PC-9 (cell line): Measurements from ENCODE around the gene ATP6V1G3. TPM values are rescaled to one million over a fixed set of nuclear protein-coding genes. Genes with fewer than 3 reads are reported as not detected.

Source experiments
- BruUV-seq: library from RNA; stranded (reverse); fragments of 400-500 nt; replicated peaks from 2 replicates; lab custom pipeline; 2021; lab: Mats Ljungman, UMichigan
- CTCF ChIA-PET: fragments of 300-600 bp; sonication (Branson Sonifier 250); formaldehyde crosslinking; loops from one replicate; lab custom pipeline; 2022; ENCODE audit warnings: antibody characterized with exemption; lab: Charles Lee
- POLR2A ChIA-PET: fragments of 300-600 bp; sonication (Branson Sonifier 250); formaldehyde crosslinking; loops from one replicate; lab custom pipeline; 2022; ENCODE audit warnings: antibody characterized with exemption; ENCODE audit not compliant: unreplicated experiment; lab: Charles Lee
- DNase-seq, 2 experiments: peaks; one replicate each; pipeline versions ENCODE4 v3.0.0 to v3.0.0-alpha.2; 2015 to 2022; ENCODE audit warnings: mixed read lengths in 1 of 2
- H2AFZ ChIP-seq: fragments of 200-600 bp; sonication (generic); 2 replicates; pipeline ENCODE4 v1.8.1; 2017; ENCODE audit warnings: antibody characterized with exemption
- H3F3A ChIP-seq: fragments of 200-600 bp; sonication (generic); 2 replicates; pipeline ENCODE4 v1.8.1; 2017; ENCODE audit warnings: antibody characterized with exemption, mild to moderate bottlenecking, low read depth; ENCODE audit not compliant: insufficient read depth
- H3K27ac ChIP-seq: fragments of 200-600 bp; sonication (generic); 2 replicates; pipeline ENCODE4 v1.6.1; 2016; ENCODE audit warnings: mixed run types
- H3K27me3 ChIP-seq: fragments of 200-600 bp; sonication (generic); 2 replicates; pipeline ENCODE4 v1.6.1; 2016; ENCODE audit warnings: low read depth, mixed run types; ENCODE audit not compliant: insufficient read depth
- H3K36me3 ChIP-seq: fragments of 200-600 bp; sonication (generic); 2 replicates; pipeline ENCODE4 v1.6.1; 2016; ENCODE audit warnings: low read depth, mixed run types
- H3K4me1 ChIP-seq: fragments of 200-600 bp; sonication (generic); replicated peaks from 2 replicates; pipeline ENCODE4 v1.6.1; 2016; ENCODE audit warnings: mixed run types; ENCODE audit not compliant: insufficient read depth
- H3K4me2 ChIP-seq: fragments of 200-600 bp; sonication (generic); 2 replicates; pipeline ENCODE4 v1.6.1; 2017; ENCODE audit warnings: mixed run types
- H3K4me3 ChIP-seq: fragments of 200-600 bp; sonication (generic); 2 replicates; pipeline ENCODE4 v1.6.1; 2016; ENCODE audit warnings: mixed run types
- H3K79me2 ChIP-seq: fragments of 200-600 bp; sonication (generic); 2 replicates; pipeline ENCODE4 v1.6.1; 2017; ENCODE audit warnings: low read depth, mixed run types
- H3K9me2 ChIP-seq: fragments of 200-600 bp; sonication (generic); 2 replicates; pipeline ENCODE4 v1.8.1; 2017; ENCODE audit warnings: mild to moderate bottlenecking; ENCODE audit not compliant: insufficient read depth
- H3K9me3 ChIP-seq: fragments of 200-600 bp; sonication (generic); 2 replicates; pipeline ENCODE4 v1.8.1; 2016; ENCODE audit warnings: low read depth; ENCODE audit not compliant: insufficient read depth
- H4K20me1 ChIP-seq: fragments of 200-600 bp; sonication (generic); 2 replicates; pipeline ENCODE4 v1.8.1; 2017; ENCODE audit not compliant: insufficient read depth
- EZH2 ChIP-seq: fragments of 200-600 bp; sonication (generic); IDR thresholded peaks from 2 replicates; pipeline ENCODE4 v1.8.0; 2017; ENCODE audit warnings: antibody characterized with exemption, low read depth
- intact Hi-C: fragments of 100-400 bp; cut with micrococcal nuclease; formaldehyde crosslinking; loops from one replicate; pipeline ENCODE4 v1.10.0; 2022; ENCODE audit not compliant: unreplicated experiment
- total RNA-seq: library from RNA; stranded (reverse); gene quantifications from 2 replicates; pipeline ENCODE4 v1.2.3, GENCODE V29; 2021
- TF ChIP-seq, protein P1 (sequence below): fragments of 200-600 bp; sonication (generic); conservative IDR thresholded peaks from 2 replicates; pipeline ENCODE4 v1.6.1; 2017; ENCODE audit warnings: mixed run types, antibody characterized with exemption, mild to moderate bottlenecking, moderate library complexity

The ATP6V1G3 gene
- total RNA-seq, 1 experiment from 2014 or later, result not detected

DNA sequence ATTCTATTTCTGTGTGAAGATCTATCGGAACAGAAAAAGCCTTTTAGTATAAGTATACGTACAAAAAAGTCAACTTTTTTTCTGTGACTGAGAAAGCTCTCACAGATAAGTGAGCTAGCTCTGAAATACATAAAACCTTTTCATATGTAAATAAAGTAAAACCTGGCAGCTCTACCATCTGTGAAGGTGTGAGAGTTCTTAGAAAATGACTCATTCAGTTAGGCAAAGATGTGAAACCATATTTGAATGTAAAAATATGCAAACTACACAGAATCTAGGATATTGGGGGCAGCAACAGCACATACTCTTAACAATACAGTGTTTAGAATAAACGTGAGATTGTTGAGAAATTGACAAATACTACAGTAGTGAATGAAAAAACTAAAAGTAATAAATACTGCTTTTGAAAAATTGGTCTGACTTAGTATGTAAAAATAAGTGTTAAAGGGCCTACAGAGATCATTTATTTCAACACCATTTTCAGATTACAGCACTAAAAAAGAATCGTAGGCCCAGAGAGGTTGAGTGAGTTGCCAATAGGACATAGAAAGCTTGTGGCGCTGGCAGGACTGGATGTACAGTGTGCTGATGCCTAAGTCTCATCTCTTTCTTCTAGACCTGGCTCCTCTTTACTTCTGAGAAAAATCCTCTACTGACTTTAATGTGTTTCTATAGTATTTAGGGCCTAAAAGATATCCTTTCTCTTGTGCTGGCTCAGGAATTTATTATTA is 19.8 kb downstream of the ATP6V1G3 start:
- Histone ChIP-seq H4K20me1 (no peaks in the 10 kb centered on the region), H3K4me3 (no peak overlapping the region), H3K79me2 (no peaks in the 10 kb centered on the region), H3K4me2 (no peak overlapping the region), H2AFZ (no peak overlapping the region), H3K36me3 (no peaks in the 10 kb centered on the region), H3K9me2 (no peaks in the 10 kb centered on the region), H3F3A (no peaks in the 10 kb centered on the region), H3K27ac (no peak overlapping the region), H3K4me1 (no peaks in the 10 kb centered on the region), H3K9me3 (no peaks in the 10 kb centered on the region), H3K27me3 (no peaks in the 10 kb centered on the region)
- ChIA-PET POLR2A (interaction anchor here (0.7 kb wide), 1 partner anchor 22 kb away, joined by 3 read pairs; no protein-coding TSS in a partner anchor), CTCF (interaction anchor here (0.6 kb wide), 1 partner anchor 390 kb away, joined by 3 read pairs; no protein-coding TSS in a partner anchor)
- DNase-seq, result no peak
- no TSS peak for BruUV-seq
- TF ChIP-seq, protein P1, sequence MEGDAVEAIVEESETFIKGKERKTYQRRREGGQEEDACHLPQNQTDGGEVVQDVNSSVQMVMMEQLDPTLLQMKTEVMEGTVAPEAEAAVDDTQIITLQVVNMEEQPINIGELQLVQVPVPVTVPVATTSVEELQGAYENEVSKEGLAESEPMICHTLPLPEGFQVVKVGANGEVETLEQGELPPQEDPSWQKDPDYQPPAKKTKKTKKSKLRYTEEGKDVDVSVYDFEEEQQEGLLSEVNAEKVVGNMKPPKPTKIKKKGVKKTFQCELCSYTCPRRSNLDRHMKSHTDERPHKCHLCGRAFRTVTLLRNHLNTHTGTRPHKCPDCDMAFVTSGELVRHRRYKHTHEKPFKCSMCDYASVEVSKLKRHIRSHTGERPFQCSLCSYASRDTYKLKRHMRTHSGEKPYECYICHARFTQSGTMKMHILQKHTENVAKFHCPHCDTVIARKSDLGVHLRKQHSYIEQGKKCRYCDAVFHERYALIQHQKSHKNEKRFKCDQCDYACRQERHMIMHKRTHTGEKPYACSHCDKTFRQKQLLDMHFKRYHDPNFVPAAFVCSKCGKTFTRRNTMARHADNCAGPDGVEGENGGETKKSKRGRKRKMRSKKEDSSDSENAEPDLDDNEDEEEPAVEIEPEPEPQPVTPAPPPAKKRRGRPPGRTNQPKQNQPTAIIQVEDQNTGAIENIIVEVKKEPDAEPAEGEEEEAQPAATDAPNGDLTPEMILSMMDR, result no peak
- TF ChIP-seq EZH2, result no peak
- intact Hi-C loops, result no loop called here

DNA sequence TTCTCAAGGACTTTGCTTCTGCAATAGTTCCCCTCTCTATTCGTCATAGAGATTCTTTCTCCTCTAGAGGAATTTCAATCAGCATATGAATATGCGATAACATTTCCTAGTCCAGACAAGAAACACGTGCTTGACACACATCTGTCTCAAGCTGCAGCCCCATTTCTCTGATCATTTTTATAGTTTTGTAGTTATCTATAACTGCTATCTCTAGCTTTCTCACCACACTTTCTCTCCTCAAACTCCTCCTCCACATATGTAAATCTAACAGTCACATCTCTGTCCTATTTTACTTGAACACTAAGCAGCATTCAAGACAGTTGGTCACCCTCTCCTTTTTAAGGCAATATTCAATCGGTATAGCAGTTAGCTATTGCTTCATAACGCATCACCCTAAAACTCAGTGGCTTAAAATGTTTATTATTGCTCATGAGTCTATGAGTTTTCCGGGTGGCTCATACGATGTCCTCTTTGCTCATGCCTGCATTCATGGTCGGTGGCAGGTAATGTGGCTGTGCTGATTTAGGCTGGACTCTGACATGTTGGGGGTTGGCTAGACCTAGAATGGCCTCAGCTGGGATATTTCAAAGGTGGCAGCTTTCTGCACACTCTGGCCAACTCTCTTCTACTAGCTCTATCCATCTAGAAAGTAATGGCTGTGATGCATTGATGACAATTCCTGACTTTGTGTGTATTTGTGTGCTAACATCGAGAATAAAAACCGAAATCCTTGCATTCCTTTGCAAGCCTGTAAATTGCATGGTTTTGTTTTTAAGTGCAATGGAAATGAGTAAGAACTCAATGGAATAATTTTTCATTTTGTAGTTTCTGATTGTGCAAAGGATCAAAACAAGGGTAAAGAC is 20.6 kb downstream of the ATP6V1G3 start:
- no peak for TF ChIP-seq EZH2
- TF ChIP-seq, protein P1, result no peak
- H3K9me2 ChIP-seq, result no peaks in the 10 kb centered on the region
- no peaks in the 10 kb centered on the region for H3K4me1 ChIP-seq
- H4K20me1 ChIP-seq, result no peaks in the 10 kb centered on the region
- no peak overlapping the region for H2AFZ ChIP-seq
- DNase-seq, result no peak
- H3F3A ChIP-seq, result no peaks in the 10 kb centered on the region
- no TSS peak for BruUV-seq
- no peak overlapping the region for H3K4me2 ChIP-seq
- no peaks in the 10 kb centered on the region for H3K27me3 ChIP-seq
- intact Hi-C loops, result no loop called here
- ChIA-PET CTCF (no interaction called here), POLR2A (no interaction called here)
- H3K9me3 ChIP-seq, result no peaks in the 10 kb centered on the region
- H3K27ac ChIP-seq, result no peak overlapping the region
- no peaks in the 10 kb centered on the region for H3K79me2 ChIP-seq
- no peaks in the 10 kb centered on the region for H3K36me3 ChIP-seq
- no peak overlapping the region for H3K4me3 ChIP-seq

DNA sequence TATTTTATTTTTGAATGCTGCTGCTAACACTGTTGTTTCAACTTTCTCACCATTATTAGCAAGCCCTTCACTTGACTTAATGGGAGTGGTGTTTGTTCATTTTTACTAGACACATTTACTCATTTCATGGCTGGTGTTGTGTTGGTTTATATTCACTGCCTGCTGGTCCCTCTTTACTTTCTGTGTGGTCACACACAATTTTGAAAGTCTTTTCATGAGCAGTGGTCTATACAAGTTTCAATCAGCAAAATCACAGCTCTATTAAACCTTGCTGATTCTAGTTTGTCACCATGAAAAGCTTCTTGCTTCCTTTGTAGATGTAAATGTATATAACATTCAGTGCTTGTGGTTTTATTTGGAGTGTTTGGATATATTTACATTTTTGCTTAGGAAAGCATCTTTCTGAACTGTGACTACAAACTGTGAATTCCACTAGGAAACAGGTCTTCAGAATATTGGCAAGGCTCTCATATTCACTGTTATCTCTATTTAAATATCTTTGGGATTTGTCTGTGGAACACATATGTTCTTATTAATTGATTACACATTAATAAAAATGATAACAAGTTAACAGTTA is 22.8 kb downstream of the ATP6V1G3 start:
- no peaks in the 10 kb centered on the region for H3K36me3 ChIP-seq
- no peaks in the 10 kb centered on the region for H3K27me3 ChIP-seq
- no peak overlapping the region for H3K4me3 ChIP-seq
- H4K20me1 ChIP-seq, result no peaks in the 10 kb centered on the region
- no TSS peak for BruUV-seq
- H3K4me1 ChIP-seq, result no peaks in the 10 kb centered on the region
- no peaks in the 10 kb centered on the region for H3F3A ChIP-seq
- no peaks in the 10 kb centered on the region for H3K9me3 ChIP-seq
- no peak for TF ChIP-seq EZH2
- TF ChIP-seq, protein P1, result no peak
- ChIA-PET POLR2A (no interaction called here), CTCF (no interaction called here)
- intact Hi-C loops, result no loop called here
- no peak overlapping the region for H3K27ac ChIP-seq
- no peaks in the 10 kb centered on the region for H3K9me2 ChIP-seq
- no peak overlapping the region for H3K4me2 ChIP-seq
- no peaks in the 10 kb centered on the region for H3K79me2 ChIP-seq
- H2AFZ ChIP-seq, result no peak overlapping the region
- no peak for DNase-seq
